Lower lobe of right lung (tissue), 2 donors: ENCODE data around the gene MREG. TPM values are rescaled to one million over a fixed set of nuclear protein-coding genes. Genes with fewer than 3 reads are reported as not detected.
"Not testable (repeated sequence)": the region's sequence is repeated elsewhere in the genome, so short reads cannot be mapped to it uniquely, and the experiment has no call there.

ENCODE experiments used
- ATAC-seq, 2 donors: fragments of 200-7000 bp; cut with Tn5 transposase; one replicate each; pipeline ENCODE4 v1.9.1; 2020 to 2022; ENCODE audit warnings: mild to moderate bottlenecking in 2 of 2, moderate library complexity in 2 of 2
- DNase-seq: peaks from one replicate; pipeline ENCODE4 v3.0.0-alpha.2; 2020
- H3K27ac ChIP-seq: fragments of 200-600 bp; one replicate; pipeline ENCODE4 v1.8.0; 2022
- H3K27me3 ChIP-seq: fragments of 200-600 bp; one replicate; pipeline ENCODE4 v1.8.0; 2022; ENCODE audit warnings: low read depth
- H3K36me3 ChIP-seq: fragments of 200-600 bp; one replicate; pipeline ENCODE4 v1.8.0; 2022; ENCODE audit warnings: mild to moderate bottlenecking
- H3K4me1 ChIP-seq: fragments of 200-600 bp; one replicate; pipeline ENCODE4 v1.8.0; 2022
- H3K4me3 ChIP-seq: fragments of 200-600 bp; one replicate; pipeline ENCODE4 v1.8.0; 2022; ENCODE audit warnings: mild to moderate bottlenecking
- H3K9me3 ChIP-seq: fragments of 200-600 bp; one replicate; pipeline ENCODE4 v1.8.0; 2022
- intact Hi-C: fragments of 100-400 bp; cut with DNase I; formaldehyde crosslinking; loops from one replicate; pipeline ENCODE4 v1.11.0; 2022
- total RNA-seq: library from RNA; stranded (reverse); fragmentation: NEBNext Ultra II Directional; extraction: Animal tissue kit (Norgen Biotek cat#: 25700); gene quantifications from one replicate; pipeline ENCODE4 v1.2.1, GENCODE V29; 2021
- TF ChIP-seq, protein P1 (sequence below): fragments of 200-600 bp; IDR thresholded peaks from one replicate; pipeline ENCODE4 v1.8.0; 2022; ENCODE audit warnings: antibody characterized with exemption, mild to moderate bottlenecking
- donor health status: DM: no; HTN: yes; CAD: no; lungs with severe emphysema.

The MREG gene
- total RNA-seq, 1 donor from 2014 or later, result 12.7 TPM

- Histone ChIP-seq H3K27me3 (no peaks in the 10 kb centered on the region), H3K36me3 (no peaks in the 10 kb centered on the region), H3K4me3 (no peak overlapping the region), H3K27ac (no peak overlapping the region), H3K9me3 (no peaks in the 10 kb centered on the region), H3K4me1 (peaks cover 6% of the 10 kb centered on the region)
- no peak for DNase-seq
- TF ChIP-seq, protein P1, sequence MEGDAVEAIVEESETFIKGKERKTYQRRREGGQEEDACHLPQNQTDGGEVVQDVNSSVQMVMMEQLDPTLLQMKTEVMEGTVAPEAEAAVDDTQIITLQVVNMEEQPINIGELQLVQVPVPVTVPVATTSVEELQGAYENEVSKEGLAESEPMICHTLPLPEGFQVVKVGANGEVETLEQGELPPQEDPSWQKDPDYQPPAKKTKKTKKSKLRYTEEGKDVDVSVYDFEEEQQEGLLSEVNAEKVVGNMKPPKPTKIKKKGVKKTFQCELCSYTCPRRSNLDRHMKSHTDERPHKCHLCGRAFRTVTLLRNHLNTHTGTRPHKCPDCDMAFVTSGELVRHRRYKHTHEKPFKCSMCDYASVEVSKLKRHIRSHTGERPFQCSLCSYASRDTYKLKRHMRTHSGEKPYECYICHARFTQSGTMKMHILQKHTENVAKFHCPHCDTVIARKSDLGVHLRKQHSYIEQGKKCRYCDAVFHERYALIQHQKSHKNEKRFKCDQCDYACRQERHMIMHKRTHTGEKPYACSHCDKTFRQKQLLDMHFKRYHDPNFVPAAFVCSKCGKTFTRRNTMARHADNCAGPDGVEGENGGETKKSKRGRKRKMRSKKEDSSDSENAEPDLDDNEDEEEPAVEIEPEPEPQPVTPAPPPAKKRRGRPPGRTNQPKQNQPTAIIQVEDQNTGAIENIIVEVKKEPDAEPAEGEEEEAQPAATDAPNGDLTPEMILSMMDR, result no peak
- ATAC-seq, result no peak
- intact Hi-C loops, result no loop called here
Measured at GRCh38 chr2:215974700-215975429, 38.5 kb downstream of the MREG start.

DNA sequence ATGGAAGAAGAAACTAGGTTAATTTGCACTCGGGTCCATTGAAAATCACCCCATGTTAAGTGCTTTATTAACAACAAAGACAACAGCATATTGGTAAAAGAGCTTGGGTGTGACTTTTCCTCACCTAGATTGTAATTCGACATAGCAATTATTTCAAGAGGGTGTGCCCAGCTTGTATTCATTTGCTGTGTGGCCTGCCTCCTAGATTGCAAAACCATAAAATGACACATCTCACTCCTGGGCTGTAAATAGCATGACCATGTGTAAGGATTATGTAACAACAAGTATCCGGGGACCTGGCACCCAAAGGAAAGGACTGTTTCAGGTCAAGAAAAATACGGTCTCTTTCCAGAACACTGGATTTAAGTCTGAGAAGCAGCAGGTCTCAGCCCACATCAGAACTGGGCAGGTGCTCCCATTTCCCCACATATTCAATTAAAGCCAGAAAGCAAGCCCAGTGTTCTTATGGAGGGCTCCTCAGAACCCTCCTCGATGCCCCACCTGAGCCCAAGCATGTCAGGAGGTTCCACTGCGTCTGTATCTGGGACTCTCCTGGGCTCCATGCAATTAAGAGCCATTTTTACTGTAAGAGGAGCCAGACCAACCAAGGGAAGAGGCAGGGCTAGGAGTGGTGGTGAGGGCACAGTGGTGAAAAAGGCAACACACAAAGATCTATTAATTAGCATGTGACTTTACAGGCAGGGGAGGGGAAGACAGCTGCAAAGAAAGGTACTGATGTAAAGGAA, 39.2 kb downstream of the MREG start:
- DNase-seq, result no peak
- H3K27ac ChIP-seq, result no peak overlapping the region
- H3K27me3 ChIP-seq, result no peaks in the 10 kb centered on the region
- TF ChIP-seq, protein P1, result no peak
- no peaks in the 10 kb centered on the region for H3K4me1 ChIP-seq
- no peak overlapping the region for H3K4me3 ChIP-seq
- no peaks in the 10 kb centered on the region for H3K9me3 ChIP-seq
- peak; percentile 95 to 97 for ATAC-seq
- no peaks in the 10 kb centered on the region for H3K36me3 ChIP-seq
- intact Hi-C loops, result no loop called here

DNA sequence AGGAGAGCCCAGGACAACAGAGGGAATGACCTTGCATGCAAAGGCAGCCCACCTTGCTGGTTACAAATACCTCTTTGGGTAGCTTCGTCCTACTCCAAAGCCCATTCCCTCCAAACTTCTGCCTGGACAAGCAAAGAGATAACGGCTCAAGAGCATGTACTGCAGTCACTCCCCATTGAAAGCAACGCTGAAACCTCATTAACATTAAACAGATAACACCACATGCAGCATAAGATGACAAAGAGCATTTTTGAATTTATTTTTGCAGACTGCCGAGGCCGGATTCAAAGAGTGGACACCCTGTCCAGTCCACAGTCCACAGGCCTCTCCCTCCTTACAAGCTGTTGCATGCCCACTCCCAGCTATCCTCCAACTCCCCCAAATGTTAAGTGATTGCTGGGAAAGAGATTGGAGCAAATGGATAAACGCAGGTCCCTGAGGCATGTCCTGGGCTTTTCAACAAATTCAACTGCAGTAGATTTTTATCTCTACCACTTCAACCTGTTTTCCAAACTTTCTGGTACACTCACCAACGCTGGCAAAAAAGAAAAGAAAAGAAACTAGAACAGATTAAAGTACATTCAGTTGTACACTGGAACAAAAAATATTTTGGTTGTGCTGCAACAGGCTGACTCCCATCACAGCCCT, 40.1 kb downstream of the MREG start:
- TF ChIP-seq, protein P1, result no peak
- no peaks in the 10 kb centered on the region for H3K9me3 ChIP-seq
- no peak overlapping the region for H3K27ac ChIP-seq
- intact Hi-C loops, result no loop called here
- ATAC-seq, result no peak
- H3K4me1 ChIP-seq, result no peaks in the 10 kb centered on the region
- DNase-seq, result no peak
- H3K36me3 ChIP-seq, result no peaks in the 10 kb centered on the region
- H3K27me3 ChIP-seq, result no peaks in the 10 kb centered on the region
- H3K4me3 ChIP-seq, result no peak overlapping the region

GRCh38 chr2:215971671-215972070, 41.7 kb downstream of the MREG start:
- no peaks in the 10 kb centered on the region for H3K9me3 ChIP-seq
- H3K4me1 ChIP-seq, result no peaks in the 10 kb centered on the region
- H3K36me3 ChIP-seq, result no peaks in the 10 kb centered on the region
- DNase-seq, result no peak
- TF ChIP-seq, protein P1, result no peak
- ATAC-seq, result no peak
- H3K27ac ChIP-seq, result no peak overlapping the region
- H3K27me3 ChIP-seq, result no peaks in the 10 kb centered on the region
- intact Hi-C loops, result no loop called here
- no peak overlapping the region for H3K4me3 ChIP-seq

GRCh38 chr2:215970894-215971293, 42.5 kb downstream of the MREG start:
- intact Hi-C loops, H3K27ac ChIP-seq, H3K27me3 ChIP-seq, H3K4me3 ChIP-seq, H3K36me3 ChIP-seq, ATAC-seq, H3K9me3 ChIP-seq, DNase-seq, H3K4me1 ChIP-seq: not testable (repeated sequence)
